Neural cell (in vitro differentiated cells): ENCODE data around the gene RGS3. TPM values are rescaled to one million over a fixed set of nuclear protein-coding genes. Genes with fewer than 3 reads are reported as not detected.

ENCODE experiments used
- H2AFZ ChIP-seq: fragments of 200-600, 300-800 bp; sonication (generic), shearing (Covaris generic); 2 replicates; pipeline ENCODE4 v1.6.0; 2014; ENCODE audit warnings: low read depth, mild to moderate bottlenecking, antibody characterized with exemption, low read length, moderate library complexity
- H3F3A ChIP-seq: fragments of 200-600 bp; shearing (Covaris generic); 2 replicates; pipeline ENCODE4 v1.6.1; 2016; ENCODE audit warnings: mild to moderate bottlenecking, moderate library complexity, mixed read lengths, antibody characterized with exemption, low read length; ENCODE audit not compliant: insufficient read depth, poor library complexity, severe bottlenecking
- H3K27ac ChIP-seq: fragments of 200-600, 300-800 bp; sonication (generic), shearing (Covaris generic); 2 replicates; pipeline ENCODE4 v1.5.1; 2014; ENCODE audit warnings: mild to moderate bottlenecking, low read length, moderate library complexity
- H3K27me3 ChIP-seq: fragments of 300-800, 200-600 bp; sonication (generic), shearing (Covaris generic); 2 replicates; pipeline ENCODE4 v1.6.0; 2014; ENCODE audit warnings: mild to moderate bottlenecking, low read depth, low read length, moderate library complexity; ENCODE audit not compliant: insufficient read depth
- H3K36me3 ChIP-seq: fragments of 300-800, 200-600 bp; sonication (generic), shearing (Covaris generic); 2 replicates; pipeline ENCODE4 v1.5.1; 2014; ENCODE audit warnings: mild to moderate bottlenecking, antibody characterized with exemption, low read length, moderate library complexity; ENCODE audit not compliant: insufficient read depth
- H3K4me2 ChIP-seq: fragments of 300-800, 200-600 bp; sonication (generic), shearing (Covaris generic); 2 replicates; pipeline ENCODE4 v1.6.0; 2014; ENCODE audit warnings: mild to moderate bottlenecking, low read length
- H3K4me3 ChIP-seq: fragments of 300-800, 200-600 bp; sonication (generic), shearing (Covaris generic); 2 replicates; pipeline ENCODE4 v1.5.1; 2014; ENCODE audit warnings: mild to moderate bottlenecking, low read length, moderate library complexity
- H3K79me2 ChIP-seq: fragments of 200-600 bp; shearing (Covaris generic); replicated peaks from 2 replicates; pipeline ENCODE4 v1.6.0; 2014; ENCODE audit warnings: mild to moderate bottlenecking, low read length, moderate library complexity; ENCODE audit not compliant: insufficient read depth
- H3K9ac ChIP-seq: fragments of 300-800, 200-600 bp; sonication (generic), shearing (Covaris generic); 2 replicates; pipeline ENCODE4 v1.6.1; 2016; ENCODE audit warnings: mild to moderate bottlenecking, low read length, mixed read lengths
- H3K9me2 ChIP-seq: fragments of 200-600 bp; shearing (Covaris generic); 2 replicates; pipeline ENCODE4 v1.6.1; 2016; ENCODE audit warnings: mild to moderate bottlenecking, low read length, mixed read lengths; ENCODE audit not compliant: insufficient read depth
- H3K9me3 ChIP-seq: fragments of 200-600, 300-800 bp; sonication (generic), shearing (Covaris generic); 2 replicates; pipeline ENCODE4 v1.6.1; 2016; ENCODE audit warnings: mild to moderate bottlenecking, mixed run types, low read length, moderate library complexity, mixed read lengths
- H4K20me1 ChIP-seq: fragments of 200-600 bp; shearing (Covaris generic); 2 replicates; pipeline ENCODE4 v1.6.1; 2016; ENCODE audit warnings: mild to moderate bottlenecking, mixed run types; ENCODE audit not compliant: insufficient read depth
- CTCF ChIP-seq: fragments of 450-650 bp; IDR thresholded peaks from 2 replicates; pipeline ENCODE4 v1.5.1; 2014; ENCODE audit warnings: antibody characterized with exemption, mild to moderate bottlenecking, moderate library complexity; ENCODE audit not compliant: poor library complexity, severe bottlenecking
- EP300 ChIP-seq: fragments of 450-650 bp; conservative IDR thresholded peaks from 2 replicates; pipeline ENCODE4 v1.6.1; 2014; ENCODE audit warnings: antibody characterized with exemption, mild to moderate bottlenecking, moderate library complexity; ENCODE audit not compliant: poor library complexity, severe bottlenecking
- EZH2 ChIP-seq: fragments of 200-600, 300-800 bp; shearing (Covaris generic), sonication (generic); IDR thresholded peaks from 2 replicates; pipeline ENCODE4 v1.6.1; 2014; ENCODE audit warnings: antibody characterized with exemption, low read length, borderline replicate concordance, mild to moderate bottlenecking; ENCODE audit not compliant: insufficient read depth, poor library complexity, severe bottlenecking
- MXI1 ChIP-seq: fragments of 450-650 bp; conservative IDR thresholded peaks from 2 replicates; pipeline ENCODE4 v1.6.1; 2014; ENCODE audit warnings: antibody characterized with exemption, mild to moderate bottlenecking; ENCODE audit not compliant: poor library complexity, severe bottlenecking
- POLR2AphosphoS5 ChIP-seq: IDR thresholded peaks from 2 replicates; pipeline ENCODE4 v1.6.1; 2012
- RAD21 ChIP-seq: fragments of 450-650 bp; conservative IDR thresholded peaks from 2 replicates; pipeline ENCODE4 v1.6.1; 2014; ENCODE audit warnings: antibody characterized with exemption, mild to moderate bottlenecking, moderate library complexity
- REST ChIP-seq: IDR thresholded peaks from 2 replicates; pipeline ENCODE4 v1.6.1; 2012; ENCODE audit warnings: borderline replicate concordance
- SMC3 ChIP-seq: fragments of 450-650 bp; conservative IDR thresholded peaks from 2 replicates; pipeline ENCODE4 v1.6.1; 2014; ENCODE audit warnings: antibody characterized with exemption, mild to moderate bottlenecking, moderate library complexity; ENCODE audit not compliant: poor library complexity
- TAF1 ChIP-seq: IDR thresholded peaks from 2 replicates; pipeline ENCODE4 v1.6.1; 2012; ENCODE audit warnings: low read depth
- polyA plus RNA-seq: library from polyadenylated mRNA; depleted of rRNA; stranded (reverse); fragments of >200 nt; gene quantifications from 2 replicates; pipeline ENCODE4 v1.2.3, GENCODE V29; 2014

The RGS3 gene
- polyA plus RNA-seq, 1 donor from 2014 or later = 25.3 TPM

GRCh38 chr9:113454914-113455761, 8.4 kb upstream of the RGS3 start:
- Histone ChIP-seq H3F3A (no peaks in the 10 kb centered on the region), H3K27me3 (no peaks in the 10 kb centered on the region), H3K27ac (no peak overlapping the region), H3K4me2 (no peak overlapping the region), H3K79me2 (no peaks in the 10 kb centered on the region), H4K20me1 (no peaks in the 10 kb centered on the region), H2AFZ (no peak overlapping the region), H3K9me2 (no peaks in the 10 kb centered on the region), H3K4me3 (no peak overlapping the region), H3K36me3 (no peaks in the 10 kb centered on the region), H3K9me3 (no peaks in the 10 kb centered on the region), H3K9ac (no peak overlapping the region)
- TF ChIP-seq CTCF (no peak), SMC3 (no peak), EP300 (no peak)

- no peaks in the 10 kb centered on the region for H3K27me3 ChIP-seq
- no peak overlapping the region for H3K4me3 ChIP-seq
- no peaks in the 10 kb centered on the region for H3F3A ChIP-seq
- H4K20me1 ChIP-seq = no peaks in the 10 kb centered on the region
- H3K9me3 ChIP-seq = no peaks in the 10 kb centered on the region
- no peaks in the 10 kb centered on the region for H3K79me2 ChIP-seq
- H2AFZ ChIP-seq = no peak overlapping the region
- no peaks in the 10 kb centered on the region for H3K36me3 ChIP-seq
- no peak overlapping the region for H3K4me2 ChIP-seq
- no peaks in the 10 kb centered on the region for H3K9me2 ChIP-seq
- no peak overlapping the region for H3K27ac ChIP-seq
- no peak overlapping the region for H3K9ac ChIP-seq
- TF ChIP-seq MXI1 (no peak), EP300 (no peak), RAD21 (no peak), SMC3 (no peak), POLR2AphosphoS5 (no peak), TAF1 (no peak), EZH2 (no peak), CTCF (no peak), REST (no peak)
Measured at GRCh38 chr9:113456235-113456634, 7.3 kb upstream of the RGS3 start.
